Endodermal cell (in vitro differentiated cells): Measurements from ENCODE around the gene SELENOF. TPM values are rescaled to one million over a fixed set of nuclear protein-coding genes. Genes with fewer than 3 reads are reported as not detected.
A peak's percentile ranks its signal among the peaks of the same experiment; 100 is the strongest.
"Not testable (repeated sequence)": the region's sequence is repeated elsewhere in the genome, so short reads cannot be mapped to it uniquely, and the experiment has no call there.

Experiments used
- DNase-seq: peaks from one replicate; pipeline ENCODE4 v3.0.0-alpha.2; 2017
- H3K27ac ChIP-seq: 2 replicates; pipeline ENCODE4 v1.5.1; 2013; ENCODE audit warnings: mild to moderate bottlenecking, low read depth, low read length, moderate library complexity
- H3K27me3 ChIP-seq: 2 replicates; pipeline ENCODE4 v1.6.1; 2013; ENCODE audit warnings: mild to moderate bottlenecking, low read length, moderate library complexity; ENCODE audit not compliant: insufficient read depth, control insufficient read depth, poor library complexity, severe bottlenecking
- H3K36me3 ChIP-seq: 2 replicates; pipeline ENCODE4 v1.7.0; 2013; ENCODE audit warnings: mild to moderate bottlenecking, low read length, moderate library complexity; ENCODE audit not compliant: control insufficient read depth, insufficient read depth
- H3K4me1 ChIP-seq: one replicate; pipeline ENCODE4 v1.7.0; 2013; ENCODE audit warnings: low read length; ENCODE audit not compliant: control insufficient read depth, insufficient read depth
- H3K4me3 ChIP-seq: 2 replicates; pipeline ENCODE4 v1.5.1; 2013; ENCODE audit warnings: mild to moderate bottlenecking, low read length, moderate library complexity
- H3K9ac ChIP-seq: 2 replicates; pipeline ENCODE4 v1.6.1; 2013; ENCODE audit warnings: mild to moderate bottlenecking, low read length, moderate library complexity; ENCODE audit not compliant: poor library complexity, severe bottlenecking; ENCODE audit errors: extremely low read depth
- H3K9me3 ChIP-seq: 2 replicates; pipeline ENCODE4 v1.6.1; 2013; ENCODE audit warnings: mild to moderate bottlenecking, low read length, moderate library complexity; ENCODE audit not compliant: control insufficient read depth
- H3K27ac Mint-ChIP-seq: 2 replicates; pipeline ENCODE4 v1.8.0; 2020; ENCODE audit warnings: mixed read lengths
- H3K27me3 Mint-ChIP-seq: 2 replicates; pipeline ENCODE4 v1.8.0; 2021; ENCODE audit warnings: mild to moderate bottlenecking, mixed read lengths; ENCODE audit not compliant: insufficient read depth
- H3K36me3 Mint-ChIP-seq: 2 replicates; pipeline ENCODE4 v1.8.0; 2020; ENCODE audit warnings: low read depth, mixed read lengths
- H3K4me1 Mint-ChIP-seq: 2 replicates; pipeline ENCODE4 v1.8.0; 2020; ENCODE audit warnings: mixed read lengths
- H3K4me3 Mint-ChIP-seq: 2 replicates; pipeline ENCODE4 v1.8.0; 2020; ENCODE audit warnings: mild to moderate bottlenecking, moderate library complexity, mixed read lengths
- H3K9me3 Mint-ChIP-seq: 2 replicates; pipeline ENCODE4 v1.8.0; 2020; ENCODE audit warnings: mild to moderate bottlenecking, mixed read lengths
- WGBS, 2 experiments: methylation state at CpG; one replicate each; pipeline versions ENCODE4 v1.1.5 to v1.1.7; 2013; ENCODE audit warnings: missing lambda C conversion rate in 2 of 2, mixed read lengths in 1 of 2; ENCODE audit not compliant: insufficient coverage in 1 of 2, insufficient read length in 1 of 2; 5-methylcytosine and 5-hydroxymethylcytosine counted together
- total RNA-seq, 2 donors: library from RNA; stranded (reverse); fragmentation: NEBNext Ultra II Directional in 1 of 2; extraction: Animal tissue kit (Norgen Biotek cat#: 25700) in 1 of 2; gene quantifications; 2 replicates in 1 of 2; 3 replicates in 1 of 2; pipeline ENCODE4 v1.2.1, GENCODE V29; 2021
- TF ChIP-seq, protein P1 (sequence below): fragments of 200-600 bp; sonication (generic); conservative IDR thresholded peaks from 2 replicates; pipeline ENCODE4 v1.5.0; 2021; ENCODE audit warnings: antibody characterized with exemption, mild to moderate bottlenecking

Gene SELENOF
- total RNA-seq, 2 donors from 2014 or later, result 140 to 166 TPM

- no peak overlapping the region for H3K9ac ChIP-seq
- 93 to 97% methylated on average over 8 of the region's 8 CpGs for WGBS, 2 experiments
- TF ChIP-seq, protein P1, sequence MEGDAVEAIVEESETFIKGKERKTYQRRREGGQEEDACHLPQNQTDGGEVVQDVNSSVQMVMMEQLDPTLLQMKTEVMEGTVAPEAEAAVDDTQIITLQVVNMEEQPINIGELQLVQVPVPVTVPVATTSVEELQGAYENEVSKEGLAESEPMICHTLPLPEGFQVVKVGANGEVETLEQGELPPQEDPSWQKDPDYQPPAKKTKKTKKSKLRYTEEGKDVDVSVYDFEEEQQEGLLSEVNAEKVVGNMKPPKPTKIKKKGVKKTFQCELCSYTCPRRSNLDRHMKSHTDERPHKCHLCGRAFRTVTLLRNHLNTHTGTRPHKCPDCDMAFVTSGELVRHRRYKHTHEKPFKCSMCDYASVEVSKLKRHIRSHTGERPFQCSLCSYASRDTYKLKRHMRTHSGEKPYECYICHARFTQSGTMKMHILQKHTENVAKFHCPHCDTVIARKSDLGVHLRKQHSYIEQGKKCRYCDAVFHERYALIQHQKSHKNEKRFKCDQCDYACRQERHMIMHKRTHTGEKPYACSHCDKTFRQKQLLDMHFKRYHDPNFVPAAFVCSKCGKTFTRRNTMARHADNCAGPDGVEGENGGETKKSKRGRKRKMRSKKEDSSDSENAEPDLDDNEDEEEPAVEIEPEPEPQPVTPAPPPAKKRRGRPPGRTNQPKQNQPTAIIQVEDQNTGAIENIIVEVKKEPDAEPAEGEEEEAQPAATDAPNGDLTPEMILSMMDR, result no peak
- H3K27me3 ChIP-seq, result no peaks in the 10 kb centered on the region
- Mint-ChIP-seq H3K27ac (no peak overlapping the region), H3K27me3 (no peaks in the 10 kb centered on the region), H3K36me3 (peaks cover 34% of the 10 kb centered on the region), H3K4me3 (no peak overlapping the region), H3K4me1 (peaks cover 6% of the 10 kb centered on the region), H3K9me3 (peaks cover 2% of the 10 kb centered on the region)
- no peak overlapping the region for H3K27ac ChIP-seq
- no peak overlapping the region for H3K4me3 ChIP-seq
- H3K36me3 ChIP-seq, result peaks cover 23% of the 10 kb centered on the region
- H3K9me3 ChIP-seq, result no peaks in the 10 kb centered on the region
- H3K4me1 ChIP-seq, result no peaks in the 10 kb centered on the region
- no peak for DNase-seq
These were observed 41.8 kb downstream of the SELENOF start for GRCh38 chr1:86872086-86872485.

- H3K4me1 ChIP-seq, result no peaks in the 10 kb centered on the region
- no peaks in the 10 kb centered on the region for H3K9me3 ChIP-seq
- no peaks in the 10 kb centered on the region for H3K27me3 Mint-ChIP-seq
- no peaks in the 10 kb centered on the region for H3K27me3 ChIP-seq
- H3K9me3 Mint-ChIP-seq, result peaks cover 2% of the 10 kb centered on the region
- no peak overlapping the region for H3K27ac Mint-ChIP-seq
- no peak for DNase-seq
- H3K4me3 ChIP-seq, result no peak overlapping the region
- no peak overlapping the region for H3K9ac ChIP-seq
- no peak overlapping the region for H3K4me3 Mint-ChIP-seq
- H3K27ac ChIP-seq, result no peak overlapping the region
- 100% methylated on average over 1 to 3 of the region's 3 CpGs for WGBS, 2 experiments
- H3K36me3 Mint-ChIP-seq, result peaks cover 42% of the 10 kb centered on the region
- H3K36me3 ChIP-seq, result peaks cover 23% of the 10 kb centered on the region
- peaks cover 3% of the 10 kb centered on the region for H3K4me1 Mint-ChIP-seq
- TF ChIP-seq, protein P1, result no peak
These were observed 42.9 kb downstream of the SELENOF start for GRCh38 chr1:86871001-86871400.

DNA sequence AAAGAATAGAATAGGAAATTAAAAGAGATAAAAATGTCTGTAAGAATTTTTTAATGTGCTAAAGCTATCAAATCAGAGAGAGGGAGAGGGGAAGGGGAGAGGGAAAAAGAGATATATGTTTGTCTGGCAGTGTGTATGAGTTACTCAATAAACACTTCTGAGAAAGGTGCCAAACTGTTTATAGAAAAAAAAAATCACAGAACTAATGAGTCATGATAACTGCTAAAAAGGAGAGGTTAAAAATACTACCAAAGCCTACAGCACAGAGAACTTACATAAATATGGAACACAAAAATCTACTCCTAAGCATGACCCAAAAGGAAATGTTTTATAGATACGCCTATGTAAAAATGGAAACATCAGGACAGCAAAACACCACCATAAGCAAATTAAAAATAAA lies 45.4 kb downstream of the SELENOF start:
- Histone ChIP-seq H3K36me3 (peaks cover 5% of the 10 kb centered on the region), H3K4me1 (no peaks in the 10 kb centered on the region), H3K27me3 (no peaks in the 10 kb centered on the region), H3K9ac (no peak overlapping the region), H3K9me3 (no peaks in the 10 kb centered on the region), H3K4me3 (no peak overlapping the region), H3K27ac (no peak overlapping the region)
- TF ChIP-seq, protein P1, result no peak
- Mint-ChIP-seq H3K27me3 (no peaks in the 10 kb centered on the region), H3K9me3 (no peaks in the 10 kb centered on the region), H3K27ac (peak overlapping the region; percentile 57), H3K4me3 (no peak overlapping the region), H3K36me3 (peaks cover 36% of the 10 kb centered on the region), H3K4me1 (no peaks in the 10 kb centered on the region)
- no peak for DNase-seq
- WGBS, 2 experiments, result no CpG with 5 or more reads among the region's 1 CpG

- not testable (repeated sequence) for H3K4me3 ChIP-seq, H3K9ac ChIP-seq, H3K36me3 ChIP-seq, H3K4me1 ChIP-seq, H3K4me1 Mint-ChIP-seq, DNase-seq, H3K9me3 ChIP-seq, H3K27ac ChIP-seq, H3K27me3 ChIP-seq, H3K27me3 Mint-ChIP-seq, H3K9me3 Mint-ChIP-seq, H3K4me3 Mint-ChIP-seq
- peak overlapping the region; percentile 5 for H3K27ac Mint-ChIP-seq
- H3K36me3 Mint-ChIP-seq, result peaks cover 36% of the 10 kb centered on the region
- WGBS, 2 experiments, result 84 to 100% methylated on average over 1 to 2 of the region's 4 CpGs
These were observed 46.6 kb downstream of the SELENOF start for GRCh38 chr1:86867278-86867677.
